ENCODE data around the gene RPL27A.

The RPL27A gene

GRCh38 chr11:8676458-8676857 is 6.1 kb upstream of the RPL27A start:
- DNase-seq = no peak

GRCh38 chr11:8679006-8679405 is 3.6 kb upstream of the RPL27A start:
- DNase-seq = no peak

GRCh38 chr11:8681837-8682302 is 722 bp upstream of the RPL27A start:
- no peak for DNase-seq

- DNase-seq = no peak
Observed at GRCh38 chr11:8683115-8683807, 669 bp downstream of the RPL27A start.

GRCh38 chr11:8684600-8685290 is 2.2 kb downstream of the RPL27A start:
- DNase-seq = no peak

- no peak for DNase-seq
Observed at GRCh38 chr11:8685306-8685705, 2.7 kb downstream of the RPL27A start.

- no peak for DNase-seq
Observed at GRCh38 chr11:8685820-8686219, 3.2 kb downstream of the RPL27A start.

- DNase-seq = no peak
Observed at GRCh38 chr11:8686325-8686724, 3.7 kb downstream of the RPL27A start.

GRCh38 chr11:8688414-8689362 is 6.1 kb downstream of the RPL27A start:
- peak; percentile 67 for DNase-seq

- no peak for DNase-seq
Observed at GRCh38 chr11:8689726-8690255, 7.2 kb downstream of the RPL27A start.

- DNase-seq = no peak
Observed at GRCh38 chr11:8690374-8691342, 8.1 kb downstream of the RPL27A start.

GRCh38 chr11:8691601-8692000 is 9.0 kb downstream of the RPL27A start:
- no peak for DNase-seq

GRCh38 chr11:8692417-8692816 is 9.8 kb downstream of the RPL27A start:
- DNase-seq = no peak

GRCh38 chr11:8693010-8693551 is 10.5 kb downstream of the RPL27A start:
- DNase-seq = no peak

GRCh38 chr11:8693555-8693954 is 11.0 kb downstream of the RPL27A start:
- DNase-seq = no peak

- DNase-seq = no peak
Observed at GRCh38 chr11:8694137-8694536, 11.5 kb downstream of the RPL27A start.

GRCh38 chr11:8697054-8697453 is 14.5 kb downstream of the RPL27A start:
- DNase-seq = no peak

- no peak for DNase-seq
Observed at GRCh38 chr11:8698379-8698851, 15.8 kb downstream of the RPL27A start.

- no peak for DNase-seq
Observed at GRCh38 chr11:8698917-8699441, 16.4 kb downstream of the RPL27A start.

GRCh38 chr11:8699903-8700302 is 17.3 kb downstream of the RPL27A start:
- DNase-seq = no peak

Data from activated CD4-positive, alpha-beta T cell treated with anti-CD3 and anti-CD28 coated beads, Interleukin-2, amount 50 U/mL, for 1 hour (primary cell).